ENCODE results near the gene GPR142. TPM values are rescaled to one million over a fixed set of nuclear protein-coding genes. Genes with fewer than 3 reads are reported as not detected.

The GPR142 gene
- total RNA-seq, 1 donor from 2014 or later, result 20.7 TPM

- H3K4me1 Mint-ChIP-seq (ENCODE audit: low read depth, unreplicated experiment), result peaks cover 33% of the 10 kb centered on the region
- peaks cover 24% of the 10 kb centered on the region for H3K9me3 Mint-ChIP-seq (ENCODE audit: unreplicated experiment)
- H3K4me3 Mint-ChIP-seq (ENCODE audit: unreplicated experiment), result peak overlapping the region; percentile 93
- peak overlapping the region; percentile 80 for H3K27ac Mint-ChIP-seq (ENCODE audit: unreplicated experiment)
- DNase-seq, result no peak
- peaks cover 5% of the 10 kb centered on the region for H3K36me3 Mint-ChIP-seq (ENCODE audit: unreplicated experiment)
- H3K27me3 Mint-ChIP-seq (ENCODE audit: unreplicated experiment), result peaks cover 7% of the 10 kb centered on the region
- TF ChIP-seq CTCF (IDR thresholded peaks at IDR 0.05; ENCODE audit: partially characterized antibody, unreplicated experiment), result no peak
Measured at GRCh38 chr17:74326506-74326905, 40.8 kb upstream of the GPR142 start.

GRCh38 chr17:74328487-74328886 lies 38.8 kb upstream of the GPR142 start:
- DNase-seq, result no peak
- peaks cover 5% of the 10 kb centered on the region for H3K36me3 Mint-ChIP-seq (ENCODE audit: unreplicated experiment)
- H3K4me1 Mint-ChIP-seq (ENCODE audit: low read depth, unreplicated experiment), result peaks cover 43% of the 10 kb centered on the region
- no peak for TF ChIP-seq CTCF (IDR thresholded peaks at IDR 0.05; ENCODE audit: partially characterized antibody, unreplicated experiment)
- H3K9me3 Mint-ChIP-seq (ENCODE audit: unreplicated experiment), result peaks cover 38% of the 10 kb centered on the region
- H3K27me3 Mint-ChIP-seq (ENCODE audit: unreplicated experiment), result peaks cover 23% of the 10 kb centered on the region
- peak overlapping the region; percentile 34 for H3K27ac Mint-ChIP-seq (ENCODE audit: unreplicated experiment)
- H3K4me3 Mint-ChIP-seq (ENCODE audit: unreplicated experiment), result peak overlapping the region; percentile 93

GRCh38 chr17:74329378-74329777 lies 37.9 kb upstream of the GPR142 start:
- Mint-ChIP-seq H3K36me3 (ENCODE audit: unreplicated experiment) (peaks cover 5% of the 10 kb centered on the region), H3K4me1 (ENCODE audit: low read depth, unreplicated experiment) (peaks cover 44% of the 10 kb centered on the region), H3K9me3 (ENCODE audit: unreplicated experiment) (peaks cover 43% of the 10 kb centered on the region), H3K27ac (ENCODE audit: unreplicated experiment) (peak overlapping the region; percentile 85), H3K4me3 (ENCODE audit: unreplicated experiment) (peak overlapping the region; percentile 73), H3K27me3 (ENCODE audit: unreplicated experiment) (peaks cover 24% of the 10 kb centered on the region)
- no peak for DNase-seq
- no peak for TF ChIP-seq CTCF (IDR thresholded peaks at IDR 0.05; ENCODE audit: partially characterized antibody, unreplicated experiment)

DNA sequence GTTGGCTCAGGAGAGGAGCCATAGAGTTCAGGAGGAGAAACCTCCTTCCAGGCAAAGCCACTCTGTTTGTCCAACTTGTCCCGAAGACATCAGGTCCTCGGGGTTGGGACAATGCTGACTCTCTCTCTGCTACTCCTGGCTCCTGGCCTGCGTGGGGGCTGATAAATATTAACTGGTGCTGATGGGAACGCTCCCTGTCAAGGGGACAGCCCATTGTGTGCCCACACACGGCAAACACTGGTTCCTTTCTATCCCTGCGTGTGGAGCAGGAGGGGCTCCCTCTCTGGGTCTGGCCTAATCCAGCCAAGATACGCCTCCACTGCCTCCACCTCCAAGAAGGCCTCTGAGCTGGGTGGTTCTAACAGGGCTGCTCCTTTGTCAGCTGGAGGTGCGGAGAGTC lies 36.9 kb upstream of the GPR142 start:
- peak overlapping the region; percentile 95 for H3K27ac Mint-ChIP-seq (ENCODE audit: unreplicated experiment)
- H3K4me1 Mint-ChIP-seq (ENCODE audit: low read depth, unreplicated experiment), result peaks cover 44% of the 10 kb centered on the region
- peaks cover 43% of the 10 kb centered on the region for H3K9me3 Mint-ChIP-seq (ENCODE audit: unreplicated experiment)
- H3K36me3 Mint-ChIP-seq (ENCODE audit: unreplicated experiment), result peaks cover 5% of the 10 kb centered on the region
- DNase-seq, result no peak
- peaks cover 24% of the 10 kb centered on the region for H3K27me3 Mint-ChIP-seq (ENCODE audit: unreplicated experiment)
- no peak for TF ChIP-seq CTCF (IDR thresholded peaks at IDR 0.05; ENCODE audit: partially characterized antibody, unreplicated experiment)
- peak overlapping the region; percentile 30 for H3K4me3 Mint-ChIP-seq (ENCODE audit: unreplicated experiment)

- peak overlapping the region; percentile 83 for H3K4me3 Mint-ChIP-seq (ENCODE audit: unreplicated experiment)
- peaks cover 10% of the 10 kb centered on the region for H3K36me3 Mint-ChIP-seq (ENCODE audit: unreplicated experiment)
- no peak for TF ChIP-seq CTCF (IDR thresholded peaks at IDR 0.05; ENCODE audit: partially characterized antibody, unreplicated experiment)
- peaks cover 21% of the 10 kb centered on the region for H3K27me3 Mint-ChIP-seq (ENCODE audit: unreplicated experiment)
- peaks cover 38% of the 10 kb centered on the region for H3K4me1 Mint-ChIP-seq (ENCODE audit: low read depth, unreplicated experiment)
- H3K9me3 Mint-ChIP-seq (ENCODE audit: unreplicated experiment), result peaks cover 39% of the 10 kb centered on the region
- H3K27ac Mint-ChIP-seq (ENCODE audit: unreplicated experiment), result peak overlapping the region; percentile 95
- no peak for DNase-seq
Measured at GRCh38 chr17:74332017-74332650, 35.2 kb upstream of the GPR142 start.
